Measurements from ENCODE around the gene COL18A1.

Gene COL18A1

DNA sequence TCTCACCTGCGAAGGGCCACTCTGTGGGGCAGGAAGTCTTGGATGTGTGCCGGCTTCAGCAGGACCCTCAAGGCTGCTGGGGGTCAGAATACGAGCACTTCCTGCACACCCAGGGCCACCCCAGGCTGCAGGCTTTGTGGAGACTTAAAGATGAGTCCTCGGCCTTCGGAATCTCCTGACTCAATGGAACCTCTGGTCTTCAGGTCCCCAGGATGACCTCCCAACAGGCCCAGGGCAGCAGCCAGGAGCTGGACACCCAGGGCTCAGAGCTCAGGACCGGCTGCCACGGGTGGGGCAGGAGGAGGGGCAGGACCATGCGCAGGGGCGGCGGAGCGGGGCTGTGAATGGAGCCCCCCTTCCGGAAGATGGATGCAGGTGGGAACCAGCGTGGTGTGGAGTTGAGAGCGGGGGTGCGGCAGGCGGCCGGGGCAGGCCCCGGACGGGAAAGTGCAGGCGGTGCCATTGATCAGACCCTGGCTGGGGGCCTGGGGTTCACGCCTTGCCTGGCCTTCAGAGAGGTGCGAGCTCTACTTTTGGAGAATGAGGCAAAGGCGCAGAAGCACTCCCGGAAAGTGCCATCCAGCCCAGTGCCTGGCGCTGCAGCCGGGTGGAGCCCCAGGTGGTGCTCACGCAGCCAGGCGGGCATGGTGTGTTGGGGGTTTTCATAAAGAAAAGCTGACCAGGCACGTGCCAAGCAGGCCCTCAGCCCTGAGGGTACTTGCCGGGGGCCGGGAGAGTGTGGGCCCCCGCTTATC lies 10.4 kb downstream of the COL18A1 start:
- FAIRE-seq = no peak

DNA sequence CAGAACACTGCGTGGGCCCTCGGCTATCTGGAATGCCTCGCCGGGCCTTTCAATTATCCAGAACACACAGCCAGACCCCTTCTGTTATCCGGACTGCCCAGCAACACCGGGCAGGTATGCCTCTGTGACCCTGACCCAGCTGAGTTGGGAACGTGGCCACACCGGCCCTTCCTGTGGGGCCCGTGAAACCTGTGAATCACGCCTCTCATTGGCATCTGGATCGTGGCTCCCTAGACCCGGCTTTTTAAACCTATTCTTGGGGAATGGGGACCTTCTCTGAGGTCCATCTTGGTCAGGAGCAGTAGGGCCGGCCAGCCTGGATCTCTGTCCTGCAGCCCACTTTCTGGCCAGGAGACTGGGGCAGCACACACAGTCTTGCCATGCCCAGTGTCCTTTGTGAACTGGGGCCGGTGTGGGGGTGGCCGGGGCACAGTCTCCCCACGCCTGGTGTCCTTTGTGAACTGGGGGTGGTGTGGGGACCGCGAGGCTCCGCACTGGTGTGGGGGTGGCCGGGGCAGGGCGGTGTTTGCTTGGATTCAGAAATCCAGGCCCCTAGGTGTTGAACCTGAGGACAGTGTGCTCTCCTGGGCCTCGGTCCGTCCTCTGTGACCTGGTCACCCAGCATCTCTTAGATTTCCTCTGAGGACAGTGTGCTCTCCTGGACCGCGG lies 11.1 kb downstream of the COL18A1 start:
- FAIRE-seq = no peak

DNA sequence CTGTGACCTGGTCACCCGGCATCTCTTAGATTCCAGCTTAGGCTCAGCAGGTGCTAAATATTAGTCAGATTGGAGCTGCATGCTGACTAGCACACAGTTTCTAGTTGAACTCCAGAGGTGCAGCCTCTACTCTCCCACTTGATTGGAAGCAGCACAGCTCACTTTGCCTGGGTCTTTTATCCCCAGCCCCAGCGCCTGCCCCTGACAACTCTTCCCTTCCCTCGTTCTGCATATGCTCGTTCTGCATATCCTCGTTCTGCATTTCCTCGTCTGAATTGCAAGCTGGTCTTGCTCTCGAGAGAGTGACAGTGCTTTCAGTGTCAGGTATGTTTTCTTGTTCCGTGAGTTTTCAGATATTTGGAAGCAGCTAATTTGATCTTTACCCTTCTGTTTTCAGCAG lies 11.7 kb downstream of the COL18A1 start:
- FAIRE-seq = no peak

DNA sequence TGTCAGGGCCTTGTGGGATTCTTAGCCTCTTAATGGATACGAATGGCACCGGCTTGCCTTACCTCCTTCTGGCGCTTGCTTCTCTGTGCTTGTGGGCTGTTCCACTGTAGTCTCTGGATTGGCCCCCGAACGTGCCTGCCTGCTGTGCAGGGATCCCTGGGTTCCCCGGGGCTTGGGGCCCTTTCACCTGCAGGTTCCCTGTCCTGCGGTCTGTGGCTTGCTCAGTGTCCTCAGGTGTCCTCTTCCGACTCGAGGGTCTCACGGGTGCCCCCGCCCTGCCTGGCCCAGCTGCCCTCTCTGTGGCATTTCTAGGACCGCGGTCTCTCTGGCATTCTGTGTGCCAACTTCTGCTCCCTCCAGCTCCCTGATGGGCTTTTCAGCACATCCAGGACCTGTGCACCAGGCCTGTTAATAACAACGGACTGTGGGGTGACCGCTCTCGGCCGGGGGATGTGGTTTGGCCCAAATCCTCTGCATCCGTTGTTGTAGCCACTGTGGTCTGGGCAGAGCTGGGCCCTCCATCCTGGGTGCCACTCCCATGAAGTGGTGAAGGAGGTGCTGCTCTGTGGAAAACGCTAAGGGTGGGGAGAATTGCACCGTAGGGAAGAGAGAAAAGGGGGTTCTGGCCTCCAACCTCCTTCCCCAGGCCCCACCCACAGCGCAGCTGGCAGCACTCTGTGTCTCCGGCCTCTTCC lies 12.4 kb downstream of the COL18A1 start:
- no peak for FAIRE-seq

DNA sequence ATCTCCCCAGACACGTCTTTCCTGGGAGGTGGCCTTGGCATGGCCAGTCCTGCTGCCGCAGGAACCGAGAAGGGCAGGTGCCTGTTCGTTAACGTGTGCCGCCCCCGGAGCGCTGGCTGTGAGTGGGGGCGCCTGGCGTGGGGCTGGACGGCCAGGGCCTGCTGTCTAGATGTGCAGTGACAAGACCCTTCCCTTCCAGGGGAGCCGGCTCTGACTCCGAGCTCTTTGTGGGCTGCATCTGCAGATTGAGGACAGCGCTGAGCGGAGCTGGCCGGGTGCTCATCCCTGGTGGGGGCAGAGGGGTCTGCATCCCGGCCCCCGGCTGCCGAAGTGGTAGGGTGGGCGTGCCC lies 13.0 kb downstream of the COL18A1 start:
- FAIRE-seq = no peak

DNA sequence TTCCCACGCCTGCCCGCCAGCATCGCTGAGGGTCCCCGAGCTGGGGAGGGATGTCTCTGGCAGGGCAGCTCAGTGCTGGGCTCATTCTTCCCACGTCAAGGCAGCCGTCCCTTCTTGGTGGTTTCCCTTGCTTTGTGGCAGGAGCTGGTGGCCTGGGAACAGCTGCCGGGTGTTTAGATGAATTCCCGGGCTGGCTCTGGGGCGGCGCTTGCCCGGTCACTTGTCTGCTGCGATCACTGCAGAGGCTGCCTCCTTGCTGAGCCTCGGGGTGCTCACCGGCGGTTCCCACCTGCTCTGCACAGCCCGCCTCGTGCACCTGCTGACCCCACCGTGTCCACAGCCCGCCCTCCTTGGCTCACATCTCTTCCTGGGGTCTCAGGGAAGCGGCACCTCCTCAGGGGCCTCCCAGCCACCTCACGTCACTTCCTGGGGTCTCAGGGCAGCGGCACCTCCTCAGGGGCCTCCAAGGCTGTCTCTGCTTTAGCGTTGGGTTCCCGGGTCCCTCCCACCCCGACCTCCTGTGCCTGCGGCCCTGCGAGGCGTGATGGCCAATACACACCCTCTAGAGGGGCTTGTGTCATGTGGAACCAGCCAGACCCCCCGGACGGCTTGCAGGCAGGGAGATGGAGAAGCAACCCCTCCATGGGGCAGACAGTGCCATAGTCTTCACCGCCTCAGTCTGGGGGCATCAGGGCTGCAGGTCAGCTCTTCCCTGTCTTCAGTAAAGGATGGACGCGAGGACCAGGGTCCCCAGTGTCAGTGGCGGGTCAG lies 13.5 kb downstream of the COL18A1 start:
- FAIRE-seq = no peak

DNA sequence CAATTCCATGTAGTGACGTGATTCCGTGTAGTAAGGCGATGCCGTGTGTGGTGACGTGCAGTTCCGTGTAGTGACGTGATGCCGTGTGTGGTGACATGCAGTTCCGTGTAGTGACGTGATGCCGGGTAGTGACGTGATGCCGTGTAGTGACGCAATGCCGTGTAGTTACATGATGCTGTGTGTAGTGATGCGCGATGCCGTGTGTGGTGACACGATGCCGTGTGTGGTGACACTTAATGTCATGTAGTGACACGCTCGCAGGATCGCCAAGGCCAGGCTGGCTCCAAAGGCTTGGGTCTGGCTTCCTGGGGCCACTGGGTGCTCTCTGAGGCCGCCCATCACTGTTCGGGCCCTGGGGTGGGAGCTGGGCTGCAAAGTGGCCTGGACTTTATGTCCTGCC lies 14.2 kb downstream of the COL18A1 start:
- no peak for FAIRE-seq

DNA sequence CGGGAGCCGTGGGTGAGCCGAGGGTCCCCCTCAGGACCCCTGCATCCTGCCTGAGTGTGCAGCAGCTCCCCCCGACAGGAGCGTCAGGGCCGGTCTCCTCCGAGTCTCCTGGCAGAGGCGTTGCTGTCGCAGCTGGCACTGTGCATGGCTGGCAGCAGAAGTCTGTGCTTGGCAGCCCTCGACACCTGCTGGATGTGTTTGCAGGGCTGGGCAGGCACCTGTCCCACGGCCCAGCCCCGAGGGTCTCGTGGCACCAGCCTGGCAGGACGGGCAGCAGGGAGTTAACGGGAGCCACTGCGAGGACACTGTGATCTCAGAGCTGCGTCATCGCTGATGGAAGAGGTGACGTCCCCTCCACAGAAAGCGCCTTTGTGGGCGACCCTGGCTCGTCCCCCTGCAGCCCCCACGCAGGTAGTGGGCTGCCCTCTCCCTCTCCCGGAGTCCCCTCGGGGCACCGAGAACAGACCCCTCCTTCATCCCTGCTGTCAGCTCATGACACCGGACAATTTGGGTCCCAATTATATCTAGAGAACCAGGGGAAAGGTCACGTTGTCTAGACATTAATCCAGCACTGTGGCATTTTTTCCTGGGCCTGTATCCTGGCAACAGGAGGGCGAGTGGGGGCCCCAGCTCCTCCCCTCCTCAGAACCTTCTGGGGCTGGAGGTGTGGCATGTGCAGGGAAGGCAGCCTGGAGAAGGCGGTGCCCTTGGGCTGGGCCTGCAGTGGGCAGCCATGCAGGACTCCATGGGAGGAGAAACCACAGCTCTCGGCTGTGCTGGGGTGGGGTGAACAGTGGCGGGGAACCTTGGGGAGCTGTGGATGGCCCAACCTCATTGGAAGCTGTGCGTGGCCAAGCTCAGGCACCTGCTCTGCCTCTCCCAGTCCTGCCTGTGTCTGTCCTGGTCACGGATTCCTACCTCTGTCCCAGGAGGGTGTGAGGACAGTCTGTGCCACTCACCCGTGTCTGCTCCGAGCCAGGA lies 15.4 kb downstream of the COL18A1 start:
- FAIRE-seq = no peak

DNA sequence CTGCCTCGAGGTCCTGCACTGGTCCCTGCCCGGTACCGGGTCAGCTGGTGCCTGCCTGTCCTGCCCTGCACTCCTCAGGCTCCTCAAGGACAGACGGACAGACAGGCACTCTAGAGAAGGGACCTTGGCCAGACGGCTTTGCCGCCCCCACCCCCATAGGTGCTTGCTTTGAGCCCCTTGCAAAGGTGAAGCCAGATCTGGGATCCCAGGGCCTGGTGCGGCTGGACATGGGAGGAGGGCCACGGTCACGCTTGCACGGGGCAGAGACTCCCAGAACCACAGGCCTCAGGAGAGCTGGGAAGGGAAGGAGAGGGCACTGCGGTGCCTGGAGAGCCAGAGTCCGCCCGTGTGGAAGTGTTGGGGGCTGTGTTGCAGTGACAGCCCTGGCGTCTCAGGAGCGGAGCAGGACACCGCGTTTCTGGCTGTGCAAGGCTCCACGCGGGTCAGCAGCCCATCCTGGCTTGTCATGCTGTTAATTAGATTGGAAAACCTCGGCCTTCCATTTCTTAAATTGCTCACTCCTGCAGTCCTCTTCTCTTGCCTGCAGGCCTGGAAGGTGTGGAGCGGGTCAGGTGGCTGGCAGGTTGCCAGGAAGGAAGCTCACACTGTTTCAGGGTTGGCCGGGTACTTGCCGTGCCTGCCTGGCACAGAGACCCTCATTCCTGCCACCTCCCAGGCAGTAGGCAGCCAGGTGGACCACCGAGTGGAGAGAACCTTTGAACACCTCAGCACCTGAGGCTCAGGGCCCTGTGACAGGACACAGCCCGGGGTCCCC lies 16.3 kb downstream of the COL18A1 start:
- FAIRE-seq = no peak

DNA sequence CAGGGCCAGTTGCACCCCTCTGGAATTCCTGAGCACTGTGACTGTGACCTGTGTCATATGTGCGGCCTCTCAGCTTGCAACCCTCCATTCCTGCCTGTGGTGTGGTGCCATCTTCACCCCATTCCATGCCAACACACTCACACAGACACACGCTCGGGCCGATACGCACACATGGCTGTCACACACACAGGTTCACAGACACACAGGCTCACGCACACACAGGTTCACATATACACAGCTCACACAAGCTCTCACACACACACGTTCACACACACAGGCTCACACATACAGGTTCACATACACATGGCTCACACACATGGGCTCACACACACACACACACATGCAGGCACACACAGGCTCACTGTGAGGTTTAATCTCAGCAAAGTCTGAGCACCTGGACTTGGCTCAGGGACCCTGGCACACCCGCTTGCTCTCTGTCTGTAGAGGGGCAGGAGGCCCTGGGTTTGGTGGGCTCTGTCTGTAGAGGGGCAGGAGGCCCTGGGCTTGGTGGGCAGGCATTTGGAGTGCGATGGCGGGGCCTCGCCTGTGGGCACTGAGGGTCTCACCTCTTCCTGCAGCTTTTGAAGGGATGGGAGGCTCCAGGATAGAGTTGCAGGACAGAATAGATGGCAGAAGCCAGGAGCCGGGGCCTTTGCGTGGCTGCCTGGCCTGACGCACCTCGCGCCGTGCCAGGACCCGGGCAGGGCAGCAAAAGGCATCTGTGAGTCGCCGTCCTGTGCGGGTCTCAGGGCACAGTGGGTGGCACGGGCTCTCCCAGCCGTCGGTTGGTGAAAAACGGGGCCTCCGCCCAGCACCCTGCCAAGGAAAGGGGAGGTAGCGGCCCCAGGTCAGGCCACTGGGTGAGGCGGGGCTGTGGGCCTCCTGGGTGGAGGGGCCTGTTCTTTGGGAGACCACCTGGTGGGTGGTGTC lies 17.1 kb downstream of the COL18A1 start:
- no peak for FAIRE-seq

DNA sequence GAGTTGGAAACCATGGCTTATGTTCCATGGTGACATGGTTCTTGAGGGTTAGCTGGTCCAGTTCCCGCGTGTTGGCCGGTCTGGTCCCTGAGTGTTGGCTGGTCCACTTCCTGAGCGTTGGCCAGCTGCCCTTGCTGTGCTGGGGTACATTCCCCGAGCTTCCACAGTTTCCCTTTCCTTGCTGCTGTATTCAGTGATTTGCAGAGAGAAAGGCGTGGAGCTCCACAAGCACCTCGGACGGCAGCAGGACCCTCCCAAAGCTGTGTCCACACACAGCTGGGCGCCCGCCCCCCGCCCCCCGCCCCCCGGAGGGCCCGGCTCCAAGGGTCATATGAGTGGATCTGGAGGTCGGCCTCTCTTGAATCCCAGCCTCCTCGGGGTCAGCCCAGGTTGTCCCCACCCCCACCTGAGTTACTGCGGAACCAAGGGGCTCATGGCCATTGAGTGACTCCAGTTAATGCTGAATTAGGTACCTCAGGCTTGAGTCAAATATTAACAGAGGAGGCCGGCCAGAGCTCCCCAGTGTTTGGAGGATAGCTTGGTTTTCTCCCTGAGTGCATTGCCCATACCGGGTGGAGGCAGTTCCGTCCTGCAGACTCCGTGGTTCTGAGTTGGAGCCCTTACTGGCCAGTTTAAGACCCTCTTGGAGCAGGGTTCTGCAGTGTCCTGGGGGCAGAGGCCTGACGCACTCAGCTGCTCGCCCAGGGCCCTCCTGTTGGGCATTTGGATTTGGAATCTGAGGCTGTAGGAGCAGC lies 18.4 kb downstream of the COL18A1 start:
- no peak for FAIRE-seq

DNA sequence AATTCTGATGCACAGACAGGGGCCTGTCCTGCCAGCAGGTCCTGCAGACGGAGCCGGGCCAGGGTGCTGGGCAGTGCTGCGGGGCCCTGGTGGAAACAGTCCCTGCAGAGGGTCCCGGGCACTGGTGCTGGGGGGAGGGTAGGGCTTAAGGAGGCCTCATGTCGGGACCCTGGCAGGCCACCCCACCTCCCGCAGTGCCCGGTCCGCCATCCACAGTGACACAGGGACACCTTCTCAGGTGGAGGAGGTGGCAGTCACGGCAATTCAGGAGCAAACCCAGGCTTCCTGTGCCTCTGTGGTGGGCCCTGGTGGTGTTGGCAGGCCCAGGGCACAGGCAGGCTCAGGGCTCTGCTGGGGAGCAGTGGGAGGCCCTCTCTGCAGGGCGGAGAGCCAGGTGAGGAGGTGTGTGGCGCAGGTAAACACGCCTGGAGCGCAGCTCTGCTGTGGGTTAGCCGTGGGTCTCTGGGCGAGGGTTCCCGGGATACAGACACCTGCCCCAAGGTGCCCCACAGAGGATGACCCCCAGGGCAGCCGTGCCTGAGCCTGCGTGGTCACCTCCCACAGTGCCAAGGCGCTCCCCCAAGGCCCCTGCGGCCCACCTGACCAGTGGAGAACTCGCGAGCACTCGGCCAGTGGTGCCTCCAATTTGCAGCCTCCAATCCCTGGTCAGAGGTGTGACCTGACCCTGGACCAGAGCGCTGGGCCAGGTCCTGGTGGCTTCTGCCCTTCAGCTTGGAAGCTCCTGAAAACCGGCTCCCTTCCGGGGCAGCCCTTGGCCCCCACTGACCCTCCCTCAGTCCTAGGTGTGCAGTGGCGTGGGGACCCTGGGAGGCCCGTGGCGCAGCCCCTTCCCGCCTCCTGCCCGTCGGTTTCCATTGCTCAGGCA lies 19.2 kb downstream of the COL18A1 start:
- FAIRE-seq = no peak

DNA sequence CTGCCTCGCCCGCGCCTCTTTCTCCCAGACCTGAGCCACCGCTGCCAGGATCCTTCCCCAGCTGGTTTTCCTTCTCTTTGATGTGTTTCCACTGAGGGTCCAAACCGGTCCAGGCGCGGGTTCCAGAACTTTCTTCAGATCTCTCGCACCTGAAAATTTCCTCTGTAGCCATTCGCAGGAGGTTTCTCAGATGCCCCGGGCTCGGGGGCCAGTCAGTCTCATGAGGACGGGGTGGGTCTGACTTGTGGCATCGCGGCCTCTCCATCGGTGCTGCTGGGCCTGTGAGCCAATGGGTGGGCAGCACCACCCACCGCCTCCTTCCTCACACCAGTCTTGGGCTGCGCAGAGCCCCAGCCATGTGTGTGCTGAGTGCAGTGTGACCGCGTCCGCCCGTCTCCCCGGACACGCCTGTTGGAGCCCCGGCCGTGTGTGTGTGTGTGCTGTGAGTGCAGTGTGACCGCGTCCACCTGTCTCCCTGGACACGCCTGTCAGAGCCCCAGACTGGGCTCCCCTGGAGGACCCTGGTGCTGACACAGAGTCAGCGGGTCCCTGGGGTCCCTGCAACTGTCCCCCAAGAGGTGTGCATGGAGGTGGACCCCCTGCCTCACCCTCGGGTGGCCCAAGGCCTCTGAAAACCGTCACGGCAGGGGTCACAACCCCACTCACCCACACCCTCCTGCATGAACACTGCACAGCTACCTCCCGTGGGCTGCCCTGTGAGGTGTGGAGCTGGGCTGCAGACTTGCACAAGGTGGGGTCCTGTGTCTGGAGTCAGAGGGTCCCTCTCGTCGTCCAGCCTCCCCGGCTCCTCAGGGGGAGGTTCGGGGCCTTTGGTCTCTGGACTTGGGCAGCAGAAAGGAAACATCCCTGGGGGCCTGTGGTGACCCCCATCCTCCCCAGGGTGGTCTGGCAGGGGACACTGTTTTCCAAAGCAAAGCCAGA lies 20.2 kb downstream of the COL18A1 start:
- FAIRE-seq = no peak

DNA sequence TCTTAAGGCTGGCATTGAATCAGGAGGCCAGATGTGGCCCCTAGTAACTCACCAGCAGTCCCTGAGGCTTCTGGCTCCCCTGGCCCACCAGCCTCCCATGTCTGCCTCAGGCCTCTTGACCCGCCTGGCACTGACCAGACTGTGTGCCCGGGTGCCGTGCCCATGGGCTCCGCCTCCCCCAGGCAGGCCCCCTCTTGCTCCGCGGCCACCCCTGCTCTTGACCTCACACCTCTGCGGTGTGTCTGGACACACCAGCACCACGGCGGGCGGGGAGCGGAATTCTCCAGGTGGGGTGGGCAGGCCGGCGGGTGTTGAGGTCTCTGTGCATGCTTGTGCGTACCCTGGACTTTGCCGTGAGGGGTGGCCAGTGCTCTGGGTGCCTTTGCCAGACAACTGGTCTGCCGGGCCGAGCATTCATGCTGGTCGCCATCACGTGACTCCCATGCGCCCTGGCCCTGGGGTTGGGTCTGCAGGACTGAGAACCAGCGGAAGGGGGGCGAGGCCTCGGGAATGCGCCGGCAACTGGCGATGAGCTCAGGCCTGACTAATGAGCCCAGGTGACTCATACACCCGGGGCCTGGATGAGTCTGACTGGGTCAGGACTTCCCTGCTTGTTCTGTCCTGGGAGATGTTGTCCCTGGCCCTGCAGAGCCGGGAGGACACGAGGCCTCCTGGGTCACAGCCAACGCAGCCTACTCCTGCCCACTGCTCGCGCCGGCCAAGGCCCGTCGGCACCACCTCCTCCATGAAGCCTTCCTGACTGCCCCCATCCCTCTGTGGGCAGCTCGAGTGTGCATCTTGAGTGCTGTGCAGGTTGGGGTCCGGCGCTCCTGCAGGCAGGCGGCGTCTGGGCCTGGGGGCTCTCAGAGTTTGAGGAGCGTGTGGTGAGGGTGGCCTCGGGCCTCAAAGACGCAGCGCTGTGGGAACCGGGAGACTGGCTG lies 22.6 kb downstream of the COL18A1 start:
- FAIRE-seq = no peak

DNA sequence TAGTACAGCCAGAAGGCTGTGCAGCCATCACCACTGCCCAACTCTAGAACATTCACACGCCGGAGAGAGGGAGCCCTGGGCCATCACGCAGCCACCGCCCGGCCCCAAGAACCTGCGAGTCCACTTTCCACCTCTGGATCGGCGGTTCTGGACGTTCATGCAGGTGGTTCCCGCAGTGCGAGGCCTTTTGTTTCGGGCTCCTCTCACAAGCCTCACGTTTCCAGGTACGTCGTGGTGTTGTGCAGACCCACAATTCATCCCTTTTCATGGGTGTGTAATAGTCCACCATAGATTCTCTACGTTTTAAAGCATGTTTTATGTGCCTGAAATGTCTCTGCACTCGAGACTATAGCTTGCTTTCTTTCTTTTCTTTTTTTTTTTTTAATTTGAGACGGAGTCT lies 23.6 kb downstream of the COL18A1 start:
- no peak for FAIRE-seq

All from A204.1 (cell line).